Keratinocyte (primary cell): ENCODE measurements around the gene SLC16A1. TPM values are rescaled to one million over a fixed set of nuclear protein-coding genes. Genes with fewer than 3 reads are reported as not detected.
"Not testable (repeated sequence)": the region's sequence is repeated elsewhere in the genome, so short reads cannot be mapped to it uniquely, and the experiment has no call there.

Experiments
- DNase-seq: peaks from one replicate; pipeline ENCODE4 v3.0.0-alpha.2; 2011; ENCODE audit warnings: low read depth, missing footprints, low spot score
- FAIRE-seq: peaks from 2 replicates; lab custom pipeline; 2011; peaks lifted over from hg19 to GRCh38; lab: Jason Lieb, UNC
- H2AFZ ChIP-seq: 2 replicates; pipeline ENCODE4 v1.6.0; 2012; ENCODE audit warnings: low read length, control low read depth, inconsistent platforms; ENCODE audit not compliant: control insufficient read depth
- H3K27ac ChIP-seq: 2 replicates; pipeline ENCODE4 v1.5.1; 2011; ENCODE audit warnings: low read length; ENCODE audit not compliant: control insufficient read depth, insufficient read depth
- H3K27me3 ChIP-seq: 3 replicates; pipeline ENCODE4 v1.6.0; 2011; ENCODE audit warnings: low read length; ENCODE audit not compliant: control insufficient read depth, insufficient read depth; ENCODE audit errors: extremely low read depth
- H3K36me3 ChIP-seq, 2 experiments: 2 replicates in 1 of 2; 3 replicates in 1 of 2; pipeline ENCODE4 v1.5.1; 2011; ENCODE audit warnings: low read length in 2 of 2, mild to moderate bottlenecking in 1 of 2; ENCODE audit not compliant: control insufficient read depth in 2 of 2, insufficient read depth in 2 of 2; ENCODE audit errors: extremely low read depth in 1 of 2
- H3K4me1 ChIP-seq: 3 replicates; pipeline ENCODE4 v1.5.1; 2011; ENCODE audit warnings: low read length; ENCODE audit not compliant: control insufficient read depth, insufficient read depth; ENCODE audit errors: extremely low read depth
- H3K4me2 ChIP-seq: 3 replicates; pipeline ENCODE4 v1.6.0; 2011; ENCODE audit warnings: low read depth, low read length; ENCODE audit not compliant: control insufficient read depth, insufficient read depth; ENCODE audit errors: extremely low read depth
- H3K4me3 ChIP-seq, 3 experiments: fragments of 200-600 bp in 1 of 3; sonication (generic) in 1 of 3; 2 replicates in 2 of 3; 3 replicates in 1 of 3; pipeline ENCODE4 v1.5.1; 2011 to 2016; ENCODE audit warnings: low read length in 3 of 3, mild to moderate bottlenecking in 3 of 3, control low read depth in 2 of 3, inconsistent platforms in 1 of 3, low read depth in 1 of 3, mixed read lengths in 1 of 3, mixed run types in 1 of 3, moderate library complexity in 1 of 3; ENCODE audit not compliant: control insufficient read depth in 2 of 3, insufficient read depth in 2 of 3; ENCODE audit errors: extremely low read depth in 1 of 3
- H3K79me2 ChIP-seq: 2 replicates; pipeline ENCODE4 v1.6.0; 2012; ENCODE audit warnings: low read length; ENCODE audit not compliant: control insufficient read depth, insufficient read depth
- H3K9ac ChIP-seq: 3 replicates; pipeline ENCODE4 v1.6.0; 2011; ENCODE audit warnings: low read length; ENCODE audit not compliant: control insufficient read depth, insufficient read depth; ENCODE audit errors: extremely low read depth
- H3K9me1 ChIP-seq: 3 replicates; pipeline ENCODE4 v1.6.0; 2011; ENCODE audit warnings: low read length; ENCODE audit not compliant: control insufficient read depth, insufficient read depth; ENCODE audit errors: extremely low read depth
- H3K9me3 ChIP-seq: 2 replicates; pipeline ENCODE4 v1.5.1; 2012; ENCODE audit warnings: low read depth, low read length; ENCODE audit not compliant: control insufficient read depth
- H4K20me1 ChIP-seq: 3 replicates; pipeline ENCODE4 v1.6.0; 2011; ENCODE audit warnings: low read length; ENCODE audit not compliant: control insufficient read depth, insufficient read depth; ENCODE audit errors: extremely low read depth
- CTCF ChIP-seq, 3 experiments: IDR thresholded peaks in 1 of 3; conservative IDR thresholded peaks in 1 of 3; optimal IDR thresholded peaks in 1 of 3; 2 replicates in 2 of 3; 3 replicates in 1 of 3; pipeline versions ENCODE3 to v1.5.1; 2011; ENCODE audit warnings: low read length in 3 of 3, mild to moderate bottlenecking in 3 of 3, moderate library complexity in 2 of 3, control low read depth in 1 of 3, inconsistent platforms in 1 of 3; ENCODE audit not compliant: insufficient read depth in 2 of 3; ENCODE audit errors: extremely low read depth in 1 of 3
- EZH2 ChIP-seq: IDR thresholded peaks from one replicate; pipeline ENCODE4 v1.6.1; 2012; ENCODE audit warnings: inconsistent platforms, mild to moderate bottlenecking, low read length, moderate library complexity
- dilution Hi-C: fragments of 300-500 bp; cut with MboI; formaldehyde crosslinking; loops from one replicate; pipeline ENCODE4 v1.7.0; 2020; ENCODE audit warnings: low sequenced_read_pairs; ENCODE audit not compliant: extremely low pct_ligation_motif_present
- polyA plus RNA-seq, 5 experiments: library from polyadenylated mRNA; depleted of rRNA in 3 of 5; stranded (reverse) in 3 of 5; stranded (forward) in 1 of 5; unstranded in 1 of 5; fragments of >200 nt; gene quantifications; 1 replicate in 1 of 5; 2 replicates in 3 of 5; 3 replicates in 1 of 5; pipeline versions ENCODE4 v1.2.1 to v1.2.3, GENCODE V29; 2011 to 2012; ENCODE audit warnings: missing spikeins in 2 of 5, low read depth in 1 of 5, low replicate concordance in 1 of 5

Gene SLC16A1
- polyA plus RNA-seq, 1 donor (not counting 4 experiments of a cell fraction or from before 2014, with no cell fraction given): 242 TPM

GRCh38 chr1:112887599-112888283 is 68.3 kb downstream of the SLC16A1 start:
- Histone ChIP-seq H3K4me2 (no peak overlapping the region), H4K20me1 (no peaks in the 10 kb centered on the region), H3K9me1 (no peaks in the 10 kb centered on the region), H3K79me2 (no peaks in the 10 kb centered on the region), H3K4me3 (no peak overlapping the region), H2AFZ (no peak overlapping the region), H3K36me3 (no peaks in the 10 kb centered on the region), H3K27ac (no peak overlapping the region), H3K9me3 (no peaks in the 10 kb centered on the region), H3K4me1 (no peaks in the 10 kb centered on the region), H3K27me3 (no peaks in the 10 kb centered on the region), H3K9ac (no peak overlapping the region)
- no peak for DNase-seq
- no peak for FAIRE-seq
- dilution Hi-C loops: no loop called here
- TF ChIP-seq EZH2 (no peak), CTCF (optimal IDR thresholded peaks at IDR 0.05 in 1 of 3, IDR thresholded peaks at IDR 0.05 in 1 of 3, conservative IDR thresholded peaks at IDR 0.05 in 1 of 3; ENCODE audit: extremely low read depth in 1 of 3, insufficient read depth in 2 of 3, low read length in 3 of 3) (no peak)

GRCh38 chr1:112884996-112885395 is 71.0 kb downstream of the SLC16A1 start:
- H3K4me1 ChIP-seq: peaks cover 15% of the 10 kb centered on the region
- H2AFZ ChIP-seq, H3K79me2 ChIP-seq, H3K9me1 ChIP-seq, DNase-seq, H4K20me1 ChIP-seq, dilution Hi-C loops, H3K27me3 ChIP-seq, H3K9me3 ChIP-seq, H3K27ac ChIP-seq, H3K9ac ChIP-seq, H3K4me2 ChIP-seq, FAIRE-seq, H3K4me3 ChIP-seq, H3K36me3 ChIP-seq: not testable (repeated sequence)
